Measurements from ENCODE around the gene ADARB1.

GRCh38 chr21:45088729-45089128 is 14.3 kb downstream of the ADARB1 start:
- no peak for TF ChIP-seq CTCF (IDR thresholded peaks at IDR 0.05)
- TF ChIP-seq POLR2A (IDR thresholded peaks at IDR 0.05), result no peak
